Hematopoietic multipotent progenitor cell treated with erythropoietin and hydrocortisone succinate and interleukin-3 and kit ligand, for 17 days (in vitro differentiated cells): ENCODE results near the gene NCS1.

Experiments used
- DNase-seq: peaks from one replicate; pipeline ENCODE4 v3.0.0-alpha.2; 2015; ENCODE audit warnings: low spot score

Gene NCS1

DNA sequence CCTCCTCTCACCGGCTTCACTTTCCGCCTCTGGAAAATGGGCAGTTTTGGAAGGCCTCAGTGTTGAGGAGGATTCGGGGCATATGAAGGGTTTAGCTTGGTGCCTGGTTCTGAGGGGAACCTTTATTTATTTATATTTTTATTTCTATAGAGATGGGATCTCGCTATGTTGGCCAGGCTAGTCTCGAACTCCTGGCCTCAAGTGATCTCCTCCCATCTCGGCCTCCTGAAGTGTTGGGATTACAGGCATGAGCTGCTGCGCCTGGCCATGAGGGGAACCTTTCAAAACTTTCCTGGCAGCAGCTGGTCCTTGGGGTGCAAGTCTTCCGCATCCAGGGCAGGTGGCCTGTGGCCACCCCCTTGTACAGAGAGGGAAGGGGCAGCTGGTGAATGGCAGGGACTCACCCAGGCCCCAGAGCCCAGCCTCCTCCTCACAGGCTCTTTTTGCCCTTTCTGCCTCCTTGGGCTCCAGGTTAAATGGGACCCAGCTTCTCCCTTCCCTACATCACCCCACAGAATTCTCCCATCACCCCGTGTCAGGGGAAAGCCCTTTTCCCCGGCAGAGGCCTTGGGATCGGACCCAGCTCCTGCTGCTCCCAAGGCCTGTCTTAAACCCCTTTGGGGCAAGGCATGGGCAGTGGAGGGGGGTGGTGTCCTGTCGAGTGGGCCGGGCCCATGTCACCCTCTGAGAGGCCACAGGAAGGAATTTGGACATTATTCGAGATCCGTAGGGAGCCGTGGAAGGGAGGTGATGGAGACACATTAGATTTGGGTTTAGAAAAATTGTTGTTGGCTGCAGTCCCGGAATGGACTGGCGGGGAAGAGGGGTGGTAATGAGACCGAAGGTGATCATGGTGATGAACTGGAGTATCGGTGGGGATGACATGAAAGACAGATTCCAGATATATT lies 5.9 kb downstream of the NCS1 start:
- DNase-seq = no peak

DNA sequence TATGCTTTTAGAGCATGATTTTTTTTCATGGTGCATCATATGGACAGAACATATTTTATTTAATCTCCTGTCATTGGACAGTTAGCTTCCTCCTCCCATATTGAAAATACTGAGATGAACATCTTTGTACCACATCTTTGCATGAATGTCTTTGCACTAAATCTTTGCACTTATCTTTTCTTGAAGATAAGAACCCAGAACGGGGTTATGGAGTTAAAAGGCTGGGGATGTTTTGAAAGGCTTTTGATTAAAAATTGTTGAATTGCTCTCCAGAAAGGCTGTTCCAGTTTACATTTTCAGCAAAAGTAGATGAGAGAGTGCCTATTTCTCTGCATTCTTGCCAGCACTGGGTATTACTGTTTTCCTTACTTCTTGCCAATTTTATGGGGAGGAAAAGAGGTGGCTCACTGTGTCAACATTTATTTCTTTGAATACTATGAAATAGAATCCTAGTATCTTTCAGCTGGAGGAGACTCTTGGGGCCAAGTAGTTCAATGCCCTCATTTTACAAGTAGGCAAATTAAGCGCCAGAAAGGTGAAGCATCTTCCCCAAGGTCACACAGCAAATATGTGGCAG lies 7.2 kb downstream of the NCS1 start:
- DNase-seq = no peak

DNA sequence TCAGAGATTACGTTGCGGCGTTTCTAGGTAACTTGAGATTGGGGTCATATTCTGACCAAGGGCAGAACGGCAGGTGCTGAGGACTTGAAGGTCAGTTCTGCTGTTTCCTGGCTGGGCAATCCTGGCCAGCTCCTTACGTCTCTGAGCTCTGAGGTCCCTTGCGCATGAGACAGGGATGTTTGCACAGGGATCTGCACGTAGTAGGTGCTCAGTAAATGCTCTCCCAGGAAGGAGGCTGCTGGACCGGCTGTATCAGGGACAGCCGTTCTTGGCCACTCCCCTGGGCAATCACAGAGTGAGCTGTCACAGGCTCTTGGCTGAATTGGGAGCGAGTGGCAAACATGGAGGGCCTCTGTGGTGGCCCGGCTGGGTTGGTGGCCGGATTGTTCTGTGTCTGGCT lies 8.3 kb downstream of the NCS1 start:
- peak; percentile 49 for DNase-seq

DNA sequence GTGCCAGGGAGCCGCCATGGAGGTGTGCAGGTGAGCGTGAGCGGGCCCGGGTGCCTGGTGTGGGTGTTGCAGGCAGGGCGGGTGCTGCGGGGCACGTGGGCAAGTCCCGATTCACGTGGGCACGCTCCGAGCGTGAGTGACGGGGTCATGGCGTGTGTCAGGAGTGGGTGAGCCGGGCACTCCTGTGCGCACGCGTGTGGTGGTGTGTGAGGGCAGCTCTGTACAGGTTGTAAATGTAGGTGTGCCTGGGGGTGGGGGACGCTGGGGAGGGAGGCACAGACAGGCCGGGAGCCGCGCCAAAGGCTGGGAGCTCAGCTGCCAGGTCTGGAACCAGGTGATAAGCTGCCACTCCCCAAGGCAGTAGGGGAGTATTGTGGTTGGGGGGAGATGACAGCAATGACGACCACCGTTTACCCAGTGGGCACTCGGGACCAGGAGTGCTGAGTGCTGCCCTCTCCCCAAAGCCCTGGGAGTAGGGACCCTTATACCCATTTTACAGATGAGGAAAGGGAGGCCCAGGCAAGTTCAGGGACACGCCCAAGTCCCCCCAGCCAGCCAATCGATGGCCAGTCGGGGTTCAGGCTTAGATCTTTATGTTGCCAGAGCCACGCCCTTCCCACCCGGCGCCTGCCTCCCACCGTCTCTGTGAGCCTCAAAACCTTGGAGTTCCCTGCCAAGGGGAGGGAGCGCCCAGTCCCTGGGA lies 9.6 kb downstream of the NCS1 start:
- DNase-seq = peak; percentile 87

DNA sequence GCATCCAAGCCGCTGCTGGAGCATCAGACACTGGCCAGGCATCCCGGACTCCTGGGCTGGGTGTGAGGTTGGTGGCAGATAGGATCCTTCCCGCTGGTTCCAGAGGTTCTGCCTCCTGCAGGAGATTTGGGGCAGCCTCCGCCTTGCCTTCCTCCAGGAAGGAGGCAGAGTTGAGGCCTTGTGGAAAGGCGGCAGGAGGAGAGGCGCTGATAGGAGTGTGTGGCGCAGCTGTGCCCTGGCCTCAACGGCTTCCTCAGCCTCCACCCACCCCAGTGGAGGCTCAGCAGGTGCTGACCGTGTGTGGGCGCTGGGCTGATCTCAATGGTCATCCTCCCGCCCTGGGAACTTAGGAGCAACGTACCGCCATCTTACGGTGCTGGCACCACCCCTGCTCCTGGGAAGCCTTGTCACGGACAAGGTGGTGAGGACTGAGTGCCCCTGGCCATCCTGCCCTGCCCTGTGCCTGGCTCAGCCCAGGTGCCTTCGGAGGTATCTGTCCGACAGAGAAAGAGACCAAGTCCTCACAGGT lies 10.2 kb downstream of the NCS1 start:
- DNase-seq = no peak

DNA sequence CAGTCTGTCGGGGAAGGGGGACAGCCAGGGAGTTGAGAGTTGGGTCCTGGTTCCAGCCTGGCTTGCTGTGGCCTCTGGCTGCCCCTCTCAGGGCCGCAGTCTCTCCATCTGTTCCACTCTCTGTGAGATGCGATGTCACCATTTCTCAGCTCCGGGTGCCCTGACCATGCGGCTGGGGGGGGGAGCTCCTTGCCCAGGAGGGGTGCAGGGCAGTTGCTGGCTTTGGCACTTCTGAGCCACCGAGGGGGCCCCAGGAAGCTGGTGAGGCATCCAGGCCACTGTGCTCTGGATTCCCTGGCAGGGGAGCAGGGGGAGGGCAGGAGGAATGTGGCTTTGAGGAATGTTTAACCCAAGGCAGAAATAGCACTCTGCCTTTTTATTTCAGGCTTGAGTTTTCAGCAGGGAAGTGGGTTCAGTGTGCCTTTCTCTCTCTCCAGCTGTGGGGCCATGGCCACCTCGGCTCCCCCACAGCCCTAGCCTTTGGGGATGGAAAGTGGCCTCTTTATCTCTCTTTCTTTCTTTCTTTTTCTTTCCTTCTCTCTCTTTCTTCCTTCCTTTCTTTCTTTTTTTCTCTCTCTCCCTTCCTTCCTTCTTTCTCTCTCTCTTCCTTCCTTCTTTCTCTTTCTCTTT lies 11.0 kb downstream of the NCS1 start:
- DNase-seq = peak; percentile 35

DNA sequence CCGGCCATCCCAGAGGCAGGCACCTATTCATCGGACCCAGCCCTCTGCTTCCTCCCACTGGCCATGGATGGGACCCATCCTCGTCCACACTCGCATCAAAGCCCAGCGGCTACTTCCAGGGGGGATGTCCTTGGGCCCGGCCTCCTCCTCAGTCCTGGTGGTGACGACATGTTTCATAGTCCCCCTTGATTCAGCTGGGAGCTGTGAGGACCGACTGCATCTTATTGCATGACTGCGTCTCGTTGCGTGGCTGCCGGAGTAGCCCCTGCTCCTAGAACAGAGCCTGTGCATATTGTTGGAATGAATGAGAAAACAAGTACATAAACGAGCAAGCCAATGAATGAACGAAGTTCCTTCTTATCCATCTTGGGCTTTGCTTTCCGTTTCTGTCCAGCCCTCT lies 12.8 kb downstream of the NCS1 start:
- no peak for DNase-seq

DNA sequence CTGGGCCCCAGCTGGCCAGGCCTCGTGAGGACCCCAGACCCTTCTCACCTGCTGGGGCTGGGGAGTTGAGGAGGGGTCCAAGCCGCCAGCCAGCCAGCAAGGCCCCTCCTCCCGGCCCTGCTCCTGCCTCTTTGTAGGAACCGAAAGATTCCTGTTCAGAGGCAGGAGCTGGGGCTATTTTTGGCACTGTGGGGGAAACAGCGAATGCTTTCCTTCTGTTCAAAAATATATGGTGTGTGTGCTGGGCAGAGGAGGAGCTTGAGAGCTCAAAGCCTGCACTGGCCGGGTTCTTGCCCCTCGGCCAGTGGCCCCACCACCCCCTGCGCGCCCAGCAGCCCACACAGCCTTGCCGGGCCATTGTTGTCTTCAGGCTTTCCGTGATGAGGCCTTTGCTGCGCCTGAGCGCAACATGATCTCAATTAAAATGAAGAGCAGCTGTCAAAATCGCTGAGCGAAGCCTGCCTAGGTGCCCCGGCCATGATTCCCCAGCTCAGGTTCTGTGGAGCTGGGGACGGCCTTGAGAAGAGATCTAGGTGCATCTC lies 13.4 kb downstream of the NCS1 start:
- DNase-seq = no peak

DNA sequence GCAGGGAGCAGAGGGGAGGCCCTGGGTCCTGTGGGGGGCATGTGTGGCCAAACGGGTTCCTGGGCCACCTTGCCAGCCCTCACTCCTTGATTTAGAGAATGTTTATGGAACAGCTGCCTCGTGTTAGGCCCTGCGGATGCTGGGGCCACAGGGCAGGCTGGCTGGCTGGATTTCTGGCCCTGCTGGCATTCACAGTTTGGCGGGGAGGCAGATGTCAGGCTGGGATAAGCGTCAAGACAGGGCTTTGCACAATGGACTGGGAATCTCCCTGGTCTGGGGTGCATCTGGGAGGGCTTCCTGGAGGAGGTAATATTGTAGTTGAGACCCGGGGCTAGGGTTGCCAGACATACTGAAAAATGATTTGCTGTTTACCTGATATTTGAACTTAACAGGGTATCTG lies 13.8 kb downstream of the NCS1 start:
- no peak for DNase-seq

DNA sequence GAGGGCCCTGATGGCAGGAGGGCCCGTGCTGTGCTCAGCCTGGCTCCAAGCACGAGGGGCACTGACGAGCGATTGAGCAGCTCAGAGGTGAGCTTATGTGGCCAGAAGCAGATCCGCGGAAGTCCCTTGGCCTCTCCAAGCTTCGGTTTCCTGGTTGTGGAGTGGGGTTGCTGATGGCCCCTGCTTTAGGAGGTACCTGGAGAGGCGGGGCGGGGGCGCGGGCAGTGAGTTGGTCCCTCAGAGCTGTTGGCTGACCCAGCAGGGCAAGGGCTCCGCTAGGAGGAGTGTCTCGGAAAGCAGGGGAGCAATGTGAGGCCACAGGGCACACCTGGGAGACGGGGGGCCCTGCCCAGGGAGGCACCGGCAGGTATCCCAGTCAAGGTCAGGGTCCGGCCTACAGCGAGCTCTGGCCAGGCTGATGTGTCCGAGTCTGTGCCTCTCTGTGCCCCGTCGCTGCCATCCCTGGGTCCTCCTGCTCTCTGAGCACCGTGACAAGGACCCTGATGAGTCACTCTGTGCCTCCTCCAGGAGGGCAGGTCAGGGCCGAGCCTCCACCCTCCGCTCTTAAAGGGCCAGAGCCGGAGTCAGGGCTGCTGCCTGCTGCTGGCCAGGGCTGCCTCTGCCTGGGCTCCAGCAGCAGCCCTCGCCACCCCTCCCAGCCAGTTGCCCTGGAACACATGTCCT lies 14.8 kb downstream of the NCS1 start:
- DNase-seq = peak; percentile 92

DNA sequence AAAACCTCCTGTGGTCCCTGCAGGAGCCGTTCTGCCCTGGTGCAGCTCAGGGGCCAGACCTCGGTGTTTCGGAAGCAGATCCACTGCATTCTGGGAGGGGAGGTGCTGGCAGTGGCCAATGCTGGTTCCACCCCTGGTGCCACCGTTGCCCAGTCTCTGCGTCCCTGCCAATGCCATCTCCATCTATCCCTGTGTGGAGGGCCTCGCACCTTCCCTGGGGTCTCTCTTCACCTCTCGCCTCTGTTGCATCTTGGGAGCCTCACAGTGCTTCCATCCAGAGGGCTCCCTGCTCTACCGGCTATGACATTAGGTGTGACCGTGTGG lies 15.3 kb downstream of the NCS1 start:
- DNase-seq = no peak

DNA sequence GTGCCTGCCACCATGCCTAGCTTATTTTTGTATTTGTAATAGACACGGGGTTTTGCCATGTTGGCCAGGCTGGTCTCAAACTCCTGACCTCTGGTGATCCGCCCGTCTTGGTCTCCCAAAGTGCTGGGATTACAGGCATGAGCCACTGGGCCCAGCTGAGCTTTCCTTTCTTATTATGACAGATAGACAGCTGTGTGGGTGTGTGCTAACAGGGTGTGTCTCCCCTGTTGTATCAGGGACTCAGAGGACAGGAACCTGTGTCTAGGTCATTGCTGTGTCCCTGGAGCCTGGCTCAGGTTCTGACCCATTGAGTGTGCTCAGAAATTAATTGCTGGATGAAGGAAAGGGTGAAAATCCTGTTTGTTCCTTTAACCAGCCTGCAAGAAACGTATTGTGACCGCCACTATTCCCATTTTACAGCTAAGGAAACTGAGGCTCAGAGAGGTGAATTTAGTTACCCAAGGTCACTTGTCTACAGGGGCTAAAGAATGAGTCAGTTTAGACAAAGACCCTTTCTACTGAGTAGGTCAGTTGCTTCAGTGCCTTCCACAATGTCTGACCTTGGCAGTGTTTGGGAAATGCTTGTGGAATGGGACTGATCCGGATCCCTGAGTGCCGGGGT lies 16.8 kb downstream of the NCS1 start:
- peak; percentile 66 for DNase-seq

DNA sequence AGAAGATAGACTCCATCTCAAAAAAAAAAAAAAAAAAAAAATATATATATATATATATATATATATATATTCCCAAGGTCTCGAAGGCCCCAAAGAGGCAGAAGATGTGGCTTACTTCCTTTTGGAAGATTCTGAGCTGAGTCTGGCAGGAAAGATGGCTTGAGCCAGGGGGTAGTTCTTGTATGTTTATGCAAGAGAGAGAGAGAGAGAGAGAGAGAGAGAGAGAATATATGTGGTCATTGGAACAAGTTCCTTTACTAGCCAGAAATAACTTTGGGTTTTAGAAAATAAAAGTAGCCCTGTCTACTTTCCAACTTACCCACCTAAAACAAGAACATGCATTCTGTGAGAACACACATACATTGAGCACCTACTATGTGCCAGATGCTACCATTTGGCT lies 17.6 kb downstream of the NCS1 start:
- DNase-seq = no peak

DNA sequence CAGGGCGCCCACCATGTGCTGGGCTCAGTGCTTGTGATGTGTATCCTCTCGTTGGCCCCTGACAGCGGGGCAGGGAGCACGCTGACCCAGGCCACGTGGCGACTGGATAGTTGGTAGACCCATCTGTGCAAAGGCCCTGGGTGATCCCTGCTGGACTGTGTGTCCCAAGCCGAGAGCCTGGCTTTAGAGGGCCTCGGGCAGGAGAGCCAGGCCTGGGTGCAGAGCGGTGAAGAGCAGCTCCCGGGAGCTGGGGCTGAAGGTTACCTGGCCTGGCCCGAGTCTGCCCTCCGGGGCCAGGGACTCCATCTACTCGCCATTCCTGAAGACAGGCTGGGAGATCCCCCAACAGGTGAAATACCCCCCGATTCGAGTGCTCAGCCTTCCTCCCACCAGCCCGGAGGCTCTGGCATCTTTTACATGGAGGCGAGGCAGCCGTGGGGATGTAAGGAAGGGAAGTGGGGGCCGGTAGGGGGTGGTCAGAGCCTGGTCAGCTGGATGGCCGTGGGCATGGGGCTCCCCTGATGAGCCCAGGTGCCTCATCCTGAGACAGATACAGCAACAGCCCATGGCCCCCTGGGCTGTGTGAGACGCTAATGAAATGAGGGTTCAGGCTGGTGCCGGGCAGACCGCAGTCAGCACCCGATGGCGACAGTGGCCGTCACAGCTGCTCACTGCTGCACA lies 19.0 kb downstream of the NCS1 start:
- no peak for DNase-seq

DNA sequence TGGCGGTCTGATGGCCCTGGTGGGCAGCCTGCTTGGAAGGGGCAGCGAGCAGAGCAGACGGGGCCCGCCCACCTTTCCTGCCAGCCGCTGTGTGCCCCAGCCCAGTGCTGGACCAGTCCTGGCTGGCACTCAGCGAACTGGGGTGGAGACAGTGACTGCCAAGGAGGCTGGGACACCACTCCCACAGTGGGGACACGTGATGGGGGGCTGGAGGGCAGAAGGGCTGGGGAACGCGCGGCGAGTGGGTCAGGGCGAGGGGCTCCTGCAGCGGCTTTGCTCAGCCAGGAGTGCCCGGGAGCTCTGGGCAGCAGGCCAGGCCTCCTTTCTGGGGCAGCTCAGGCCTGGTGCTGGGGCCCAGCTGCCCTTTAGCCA lies 19.5 kb downstream of the NCS1 start:
- no peak for DNase-seq

DNA sequence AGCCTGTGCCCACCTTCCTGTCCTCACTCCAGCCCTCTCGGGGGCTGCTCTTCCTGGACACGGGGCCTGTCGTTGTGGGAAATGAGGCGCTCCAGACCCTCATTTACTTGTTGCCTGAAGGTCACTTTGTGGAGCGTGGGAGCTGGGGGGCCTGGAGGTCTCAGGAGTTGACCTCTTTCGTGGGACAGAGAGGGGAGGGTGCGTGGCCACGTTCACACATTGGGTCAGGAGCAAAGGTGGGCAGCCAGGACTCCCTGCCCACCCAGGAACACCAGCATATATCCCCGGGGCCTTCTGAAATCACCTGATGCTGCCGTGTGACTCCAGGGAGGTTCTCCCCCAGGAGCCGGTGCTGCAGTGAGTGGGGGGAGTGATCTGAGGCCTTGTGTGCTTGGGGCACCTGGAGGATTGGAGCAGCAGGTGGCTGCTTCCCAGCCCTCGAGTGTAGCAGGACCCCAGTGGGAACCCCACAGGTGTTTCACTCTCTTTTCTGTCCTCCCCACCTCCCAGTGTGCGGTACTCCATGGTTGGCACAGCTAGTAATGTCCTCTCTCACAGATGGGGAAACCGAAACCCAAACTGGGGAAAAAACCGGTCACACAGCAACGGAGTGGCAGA lies 20.3 kb downstream of the NCS1 start:
- no peak for DNase-seq

DNA sequence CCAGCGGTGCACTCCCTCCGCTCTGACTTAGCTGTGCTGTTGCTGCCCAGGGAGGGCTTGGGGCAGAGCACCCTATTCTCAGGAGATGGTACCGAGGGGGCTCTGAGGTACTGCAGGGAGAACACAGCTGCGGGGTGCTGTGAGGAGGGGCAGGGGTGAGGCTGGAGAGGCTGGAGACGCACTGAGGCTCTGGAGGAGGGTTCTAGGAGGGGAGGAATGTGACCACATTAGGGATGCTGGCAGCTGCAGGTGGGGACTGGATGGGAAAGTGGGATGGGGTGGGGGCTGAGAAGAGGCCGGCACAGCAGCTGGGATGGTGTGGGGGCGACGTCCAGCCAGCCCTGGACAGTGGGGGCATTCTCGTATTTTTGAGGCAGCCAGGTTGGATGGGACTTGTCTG lies 20.9 kb downstream of the NCS1 start:
- DNase-seq = no peak

DNA sequence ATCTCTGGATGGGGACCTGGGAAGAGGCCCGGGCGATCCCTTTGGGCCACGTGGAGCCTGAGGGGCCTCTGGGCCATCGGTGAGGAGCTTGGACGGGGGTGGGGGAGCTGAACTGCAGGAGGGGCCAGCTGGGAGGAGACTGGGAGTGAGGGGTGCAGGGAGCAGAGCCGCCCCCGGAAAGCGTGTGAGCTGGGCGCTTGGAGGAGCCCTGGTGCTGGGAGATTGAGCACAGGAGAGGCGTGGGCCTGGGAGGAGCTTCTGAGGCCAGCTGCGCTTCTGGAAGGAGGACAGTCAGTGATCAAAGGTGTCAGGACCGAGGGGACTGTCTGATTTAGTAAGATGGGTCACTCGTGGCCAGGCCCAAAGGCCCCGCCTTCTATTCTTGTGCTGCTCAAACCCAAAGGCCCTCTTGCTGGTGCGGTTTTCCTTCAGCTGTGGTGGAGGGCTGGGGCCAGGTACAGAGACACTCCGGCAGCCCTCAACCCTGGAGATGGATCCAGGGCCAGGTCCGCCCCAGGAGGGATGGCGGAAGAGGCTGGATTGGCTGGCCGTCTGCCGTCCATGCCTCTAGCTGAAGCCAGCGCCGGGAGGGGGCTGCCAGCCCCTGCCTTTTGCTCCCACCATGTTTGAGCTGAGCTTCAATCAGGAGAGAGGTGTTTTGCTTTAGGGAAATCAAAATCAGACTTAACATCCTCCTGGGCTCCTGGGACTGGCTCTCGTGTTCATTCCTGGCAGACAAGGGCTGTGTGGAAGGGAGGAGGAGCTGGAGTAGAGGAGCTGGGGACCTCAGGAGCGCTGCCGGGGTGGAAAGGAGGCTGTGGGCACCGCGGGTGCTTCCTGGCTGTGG lies 21.6 kb downstream of the NCS1 start:
- no peak for DNase-seq

DNA sequence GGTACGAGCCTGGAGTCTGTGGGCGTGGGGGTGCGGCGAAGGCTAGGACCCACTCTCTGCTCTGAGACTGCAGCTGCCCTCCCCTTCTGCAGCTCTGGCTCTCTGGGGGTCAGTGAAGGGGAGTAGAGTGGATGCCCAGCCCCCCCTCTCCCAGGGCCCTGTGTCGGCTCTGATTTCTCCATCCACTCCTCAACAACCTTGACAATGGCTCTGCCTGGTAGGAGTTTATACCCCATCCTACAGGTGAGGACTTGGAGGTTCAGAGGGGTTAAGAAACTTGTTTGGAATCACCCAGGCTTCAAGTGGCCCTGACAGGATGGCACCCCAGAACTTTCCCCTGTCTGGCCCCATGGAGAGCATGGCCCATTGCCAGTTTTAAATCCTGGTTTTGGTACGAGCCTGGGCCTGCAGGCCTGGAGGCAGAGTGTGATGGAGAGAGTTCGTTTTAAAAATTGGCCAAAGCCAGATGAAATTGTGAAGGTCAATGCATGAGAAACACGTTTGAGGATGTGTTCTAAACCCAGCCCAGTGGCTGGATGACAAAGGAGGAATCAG lies 22.3 kb downstream of the NCS1 start:
- no peak for DNase-seq
